H9 (cell line): Measurements from ENCODE around the gene MTCL1. TPM values are rescaled to one million over a fixed set of nuclear protein-coding genes. Genes with fewer than 3 reads are reported as not detected.

Experiments used
- DNase-seq: peaks from one replicate; pipeline ENCODE4 v3.0.0-alpha.2; 2017
- H2AFZ ChIP-seq: one replicate; pipeline ENCODE4 v1.6.1; 2013; ENCODE audit warnings: mild to moderate bottlenecking, low read length, control low read depth, moderate library complexity
- H2AK5ac ChIP-seq: 2 replicates; pipeline ENCODE4 v1.6.1; 2013; ENCODE audit warnings: low read length, control low read depth, mixed read lengths; ENCODE audit not compliant: insufficient read length
- H2BK120ac ChIP-seq: one replicate; pipeline ENCODE4 v1.6.1; 2013; ENCODE audit warnings: low read depth, mild to moderate bottlenecking, low read length, control low read depth, inconsistent platforms; ENCODE audit not compliant: poor library complexity, severe bottlenecking
- H2BK12ac ChIP-seq: 2 replicates; pipeline ENCODE4 v1.6.1; 2013; ENCODE audit warnings: low read length, control low read depth, mixed read lengths, low read depth; ENCODE audit not compliant: insufficient read length
- H2BK15ac ChIP-seq: 2 replicates; pipeline ENCODE4 v1.6.1; 2013; ENCODE audit warnings: low read depth, low read length, control low read depth
- H2BK20ac ChIP-seq: one replicate; pipeline ENCODE4 v1.6.1; 2013; ENCODE audit warnings: low read depth, mild to moderate bottlenecking, low read length, control low read depth, inconsistent platforms; ENCODE audit not compliant: poor library complexity, severe bottlenecking
- H2BK5ac ChIP-seq: 2 replicates; pipeline ENCODE4 v1.6.1; 2013; ENCODE audit warnings: low read length, control low read depth, mixed read lengths; ENCODE audit not compliant: insufficient read length
- H3K14ac ChIP-seq: 2 replicates; pipeline ENCODE4 v1.6.1; 2013; ENCODE audit warnings: low read length, control low read depth; ENCODE audit not compliant: insufficient read depth
- H3K18ac ChIP-seq: 2 replicates; pipeline ENCODE4 v1.6.1; 2013; ENCODE audit warnings: low read depth, mild to moderate bottlenecking, mixed read lengths, low read length, control low read depth; ENCODE audit not compliant: insufficient read length
- H3K23ac ChIP-seq: 2 replicates; pipeline ENCODE4 v1.6.1; 2013; ENCODE audit warnings: low read length, control low read depth, mixed read lengths, low read depth; ENCODE audit not compliant: insufficient read length
- H3K23me2 ChIP-seq: 2 replicates; pipeline ENCODE4 v1.6.1; 2013; ENCODE audit warnings: low read depth, mild to moderate bottlenecking, mixed read lengths, low read length, control low read depth; ENCODE audit not compliant: insufficient read length, poor library complexity, severe bottlenecking
- H3K27ac ChIP-seq: 2 replicates; pipeline ENCODE4 v1.5.1; 2013; ENCODE audit warnings: low read length, control low read depth, mixed read lengths, low read depth; ENCODE audit not compliant: insufficient read length
- H3K27me3 ChIP-seq: 2 replicates; pipeline ENCODE4 v1.6.1; 2013; ENCODE audit warnings: low read length, control low read depth, inconsistent platforms; ENCODE audit not compliant: insufficient read depth
- H3K4ac ChIP-seq: 2 replicates; pipeline ENCODE4 v1.6.1; 2013; ENCODE audit warnings: low read depth, mild to moderate bottlenecking, control low read depth, inconsistent platforms, low read length, moderate library complexity
- H3K4me1 ChIP-seq: 2 replicates; pipeline ENCODE4 v1.6.1; 2013; ENCODE audit warnings: low read length, control low read depth, inconsistent platforms; ENCODE audit not compliant: insufficient read depth
- H3K4me2 ChIP-seq: 2 replicates; pipeline ENCODE4 v1.6.1; 2013; ENCODE audit warnings: low read length, control low read depth, mixed read lengths; ENCODE audit not compliant: insufficient read length, insufficient read depth
- H3K56ac ChIP-seq: 2 replicates; pipeline ENCODE4 v1.6.1; 2013; ENCODE audit warnings: low read depth, mild to moderate bottlenecking, mixed read lengths, low read length, control low read depth; ENCODE audit not compliant: insufficient read length
- H3K79me1 ChIP-seq: 2 replicates; pipeline ENCODE4 v1.6.1; 2013; ENCODE audit warnings: low read depth, mild to moderate bottlenecking, moderate library complexity, low read length, control low read depth, inconsistent platforms; ENCODE audit not compliant: insufficient read depth, poor library complexity, severe bottlenecking
- H3K79me2 ChIP-seq: 2 replicates; pipeline ENCODE4 v1.6.1; 2013; ENCODE audit warnings: low read length, control low read depth, inconsistent platforms; ENCODE audit not compliant: insufficient read depth
- H3K9ac ChIP-seq: 2 replicates; pipeline ENCODE4 v1.6.1; 2013; ENCODE audit warnings: low read length, control low read depth, mixed read lengths; ENCODE audit not compliant: insufficient read length; ENCODE audit errors: extremely low read depth
- H3K9me3 ChIP-seq: one replicate; pipeline ENCODE4 v1.6.1; 2013; ENCODE audit warnings: low read depth, low read length, inconsistent platforms; ENCODE audit not compliant: control insufficient read depth
- H3T11ph ChIP-seq: one replicate; pipeline ENCODE4 v1.6.1; 2013; ENCODE audit warnings: mild to moderate bottlenecking, low read length, control low read depth, inconsistent platforms
- H4K20me1 ChIP-seq: one replicate; pipeline ENCODE4 v1.6.1; 2013; ENCODE audit not compliant: control insufficient read depth, insufficient read length, insufficient read depth
- H4K5ac ChIP-seq: 2 replicates; pipeline ENCODE4 v1.6.1; 2013; ENCODE audit warnings: low read depth, mild to moderate bottlenecking, mixed read lengths, low read length, control low read depth; ENCODE audit not compliant: insufficient read length
- H4K8ac ChIP-seq: replicated peaks from 2 replicates; pipeline ENCODE4 v1.6.1; 2013; ENCODE audit warnings: low read length, control low read depth, mixed read lengths, low read depth; ENCODE audit not compliant: insufficient read length
- H4K91ac ChIP-seq: 2 replicates; pipeline ENCODE4 v1.6.1; 2013; ENCODE audit warnings: low read depth, mild to moderate bottlenecking, moderate library complexity, mixed read lengths, low read length, control low read depth; ENCODE audit not compliant: insufficient read length
- H3K27ac Mint-ChIP-seq, 3 experiments: 2 replicates in 2 of 3; 3 replicates in 1 of 3; pipeline ENCODE4 v1.8.0; 2020 to 2021; ENCODE audit warnings: mixed read lengths in 3 of 3, mild to moderate bottlenecking in 1 of 3, moderate library complexity in 1 of 3
- H3K27me3 Mint-ChIP-seq: 2 replicates; pipeline ENCODE4 v1.8.0; 2021; ENCODE audit warnings: low read depth, mild to moderate bottlenecking, moderate library complexity, mixed read lengths
- H3K36me3 Mint-ChIP-seq, 3 experiments: 2 replicates in 2 of 3; 3 replicates in 1 of 3; pipeline ENCODE4 v1.8.0; 2020 to 2021; ENCODE audit warnings: low read depth in 3 of 3, mixed read lengths in 3 of 3; ENCODE audit not compliant: insufficient read depth in 1 of 3
- H3K4me1 Mint-ChIP-seq, 2 experiments: 2 replicates each; pipeline ENCODE4 v1.8.0; 2020; ENCODE audit warnings: mixed read lengths in 2 of 2
- H3K4me3 Mint-ChIP-seq, 2 experiments: 2 replicates in 1 of 2; 3 replicates in 1 of 2; pipeline ENCODE4 v1.8.0; 2020 to 2021; ENCODE audit warnings: mild to moderate bottlenecking in 2 of 2, mixed read lengths in 2 of 2, moderate library complexity in 1 of 2
- H3K9me3 Mint-ChIP-seq, 2 experiments: 2 replicates in 1 of 2; 3 replicates in 1 of 2; pipeline ENCODE4 v1.8.0; 2020; ENCODE audit warnings: mild to moderate bottlenecking in 2 of 2, mixed read lengths in 2 of 2, moderate library complexity in 1 of 2
- WGBS: extraction: QIAGEN DNeasy Blood & Tissue Kit; methylation state at CpG from one replicate; pipeline ENCODE4 v1.1.7; 2013; ENCODE audit warnings: missing lambda C conversion rate, low lambda C conversion rate, mixed read lengths; ENCODE audit not compliant: insufficient read length; ENCODE audit errors: extremely low coverage; 5-methylcytosine and 5-hydroxymethylcytosine counted together
- total RNA-seq: library from RNA; stranded (reverse); gene quantifications from 2 replicates; pipeline ENCODE4 v1.2.1, GENCODE V29; 2021
- TF ChIP-seq, protein P1 (sequence below): fragments of 200-600 bp; sonication (generic); conservative IDR thresholded peaks from 3 replicates; pipeline ENCODE4 v1.8.0; 2021; ENCODE audit warnings: antibody characterized with exemption, mild to moderate bottlenecking

MTCL1 gene
- total RNA-seq, 1 experiment from 2014 or later: 50.7 TPM

DNA sequence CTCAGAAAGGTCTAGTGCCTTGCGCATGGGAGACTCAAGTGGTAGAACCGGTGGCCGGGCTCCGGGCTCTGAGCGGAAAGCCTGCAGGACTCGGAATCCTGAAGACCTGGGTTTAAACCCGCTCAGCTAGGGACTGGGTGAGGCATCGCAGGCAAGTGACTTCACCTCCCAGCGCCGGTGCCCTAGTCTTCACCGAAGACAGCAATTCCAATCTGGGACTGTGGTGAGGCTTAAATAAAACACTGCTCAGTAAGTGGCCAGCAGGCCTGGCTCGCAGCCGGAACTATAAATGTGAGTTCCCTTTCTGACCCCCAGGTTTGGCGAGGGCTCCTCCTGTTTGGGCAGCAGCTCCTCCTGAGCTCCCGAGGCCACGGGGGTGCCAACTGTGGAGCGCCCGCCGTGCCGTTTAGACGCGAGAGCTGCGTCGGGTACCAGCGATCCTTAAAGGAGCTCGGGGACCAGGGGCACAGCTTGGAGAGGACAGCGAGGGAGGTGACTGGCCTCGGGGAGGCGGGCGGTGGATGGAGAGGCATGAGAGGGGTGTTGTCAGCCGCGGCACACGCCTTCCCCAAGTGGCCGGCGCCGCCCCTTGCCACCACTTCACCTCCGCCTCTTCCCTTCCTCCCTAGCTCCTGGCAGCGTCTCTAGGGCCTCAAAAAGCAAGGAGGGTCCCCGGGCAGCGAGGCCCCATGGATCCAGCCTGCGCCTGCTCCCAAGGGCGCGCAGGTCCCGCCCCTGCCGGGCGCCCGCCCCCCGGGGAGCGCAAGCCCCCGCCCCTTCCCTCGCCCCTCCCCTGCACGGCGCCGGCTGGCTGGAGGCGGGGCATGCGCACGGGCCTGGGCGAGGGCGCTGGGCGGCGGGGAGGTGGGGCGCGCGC lies 757 bp upstream of the MTCL1 start:
- H3K79me2 ChIP-seq: peaks cover 5% of the 10 kb centered on the region; the same call in 1 of the 2 replicates
- H3K4ac ChIP-seq: no peak overlapping the region
- H3K9me3 ChIP-seq: no peaks in the 10 kb centered on the region
- WGBS: no CpG with 5 or more reads among the region's 64 CpGs
- peak overlapping the region in 1 of 3 experiments; percentile 79; a peak in 2 of 7 replicates for H3K27ac Mint-ChIP-seq
- H3K27me3 ChIP-seq: no peaks in the 10 kb centered on the region; the same call in 1 of the 2 replicates
- no peak overlapping the region for H2AFZ ChIP-seq
- H3K18ac ChIP-seq: no peak overlapping the region
- peaks cover 3 to 17% (median 7%) of the 10 kb centered on the region in 3 experiments for H3K36me3 Mint-ChIP-seq
- H4K20me1 ChIP-seq: no peaks in the 10 kb centered on the region
- no peak overlapping the region for H2AK5ac ChIP-seq
- H3K4me3 Mint-ChIP-seq: peak overlapping the region; percentile 76 to 85
- H4K5ac ChIP-seq: no peak overlapping the region
- DNase-seq: peak; percentile 84
- no peak overlapping the region for H4K91ac ChIP-seq
- H3T11ph ChIP-seq: no peak overlapping the region
- no peak overlapping the region for H2BK5ac ChIP-seq
- no peak overlapping the region for H4K8ac ChIP-seq
- no peak overlapping the region for H2BK15ac ChIP-seq
- H3K23me2 ChIP-seq: peaks cover 20% of the 10 kb centered on the region
- H2BK12ac ChIP-seq: no peak overlapping the region
- H3K27me3 Mint-ChIP-seq: peaks cover 25% of the 10 kb centered on the region
- TF ChIP-seq, protein P1, sequence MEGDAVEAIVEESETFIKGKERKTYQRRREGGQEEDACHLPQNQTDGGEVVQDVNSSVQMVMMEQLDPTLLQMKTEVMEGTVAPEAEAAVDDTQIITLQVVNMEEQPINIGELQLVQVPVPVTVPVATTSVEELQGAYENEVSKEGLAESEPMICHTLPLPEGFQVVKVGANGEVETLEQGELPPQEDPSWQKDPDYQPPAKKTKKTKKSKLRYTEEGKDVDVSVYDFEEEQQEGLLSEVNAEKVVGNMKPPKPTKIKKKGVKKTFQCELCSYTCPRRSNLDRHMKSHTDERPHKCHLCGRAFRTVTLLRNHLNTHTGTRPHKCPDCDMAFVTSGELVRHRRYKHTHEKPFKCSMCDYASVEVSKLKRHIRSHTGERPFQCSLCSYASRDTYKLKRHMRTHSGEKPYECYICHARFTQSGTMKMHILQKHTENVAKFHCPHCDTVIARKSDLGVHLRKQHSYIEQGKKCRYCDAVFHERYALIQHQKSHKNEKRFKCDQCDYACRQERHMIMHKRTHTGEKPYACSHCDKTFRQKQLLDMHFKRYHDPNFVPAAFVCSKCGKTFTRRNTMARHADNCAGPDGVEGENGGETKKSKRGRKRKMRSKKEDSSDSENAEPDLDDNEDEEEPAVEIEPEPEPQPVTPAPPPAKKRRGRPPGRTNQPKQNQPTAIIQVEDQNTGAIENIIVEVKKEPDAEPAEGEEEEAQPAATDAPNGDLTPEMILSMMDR: no peak
- H3K4me1 ChIP-seq: no peaks in the 10 kb centered on the region; the same call in 1 of the 2 replicates
- H3K56ac ChIP-seq: no peak overlapping the region
- H3K23ac ChIP-seq: no peak overlapping the region
- H3K4me1 Mint-ChIP-seq: peaks cover 44 to 48% of the 10 kb centered on the region in 2 experiments
- H2BK20ac ChIP-seq: no peak overlapping the region
- no peak overlapping the region for H3K9ac ChIP-seq
- no peaks in the 10 kb centered on the region for H3K79me1 ChIP-seq
- H3K4me2 ChIP-seq: peak overlapping the region; percentile 29
- H3K27ac ChIP-seq: no peak overlapping the region
- no peak overlapping the region for H2BK120ac ChIP-seq
- H3K9me3 Mint-ChIP-seq: peaks cover 0 to 2% of the 10 kb centered on the region in 2 experiments; a peak in 1 of 5 replicates
- 0 out of 2 replicates have a peak overlapping the region, but pooled peaks have one; percentile 20 for H3K14ac ChIP-seq
